Measurements from ENCODE around the gene PHLDA3.
A peak's percentile ranks its signal among the peaks of the same experiment; 100 is the strongest.
"Not testable (repeated sequence)": the region's sequence is repeated elsewhere in the genome, so short reads cannot be mapped to it uniquely, and the experiment has no call there.

Gene PHLDA3

GRCh38 chr1:201485184-201485774, 16.3 kb upstream of the PHLDA3 start:
- DNase-seq = no peak

- DNase-seq = no peak
Measured at GRCh38 chr1:201483373-201483949, 14.5 kb upstream of the PHLDA3 start.

DNA sequence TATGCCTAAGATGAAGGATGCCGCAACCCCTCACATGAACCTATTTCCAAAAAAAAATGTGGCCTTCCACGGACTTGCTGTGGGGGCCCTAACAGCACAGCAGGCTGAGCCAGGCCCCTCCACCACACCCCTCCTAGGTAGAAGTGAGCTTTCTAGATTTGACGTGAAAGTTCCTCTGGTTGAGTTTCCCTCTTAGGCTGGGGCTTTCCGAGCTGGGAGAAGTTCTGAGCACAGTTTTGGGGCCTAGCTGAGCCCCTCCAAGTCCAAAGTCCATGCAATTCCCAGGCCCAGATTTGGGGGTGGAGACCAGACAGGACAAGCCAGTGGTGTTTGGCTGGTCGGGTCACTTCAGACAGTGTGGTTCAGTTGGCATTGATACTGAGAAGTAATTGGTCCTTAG, 13.8 kb upstream of the PHLDA3 start:
- DNase-seq = no peak

DNA sequence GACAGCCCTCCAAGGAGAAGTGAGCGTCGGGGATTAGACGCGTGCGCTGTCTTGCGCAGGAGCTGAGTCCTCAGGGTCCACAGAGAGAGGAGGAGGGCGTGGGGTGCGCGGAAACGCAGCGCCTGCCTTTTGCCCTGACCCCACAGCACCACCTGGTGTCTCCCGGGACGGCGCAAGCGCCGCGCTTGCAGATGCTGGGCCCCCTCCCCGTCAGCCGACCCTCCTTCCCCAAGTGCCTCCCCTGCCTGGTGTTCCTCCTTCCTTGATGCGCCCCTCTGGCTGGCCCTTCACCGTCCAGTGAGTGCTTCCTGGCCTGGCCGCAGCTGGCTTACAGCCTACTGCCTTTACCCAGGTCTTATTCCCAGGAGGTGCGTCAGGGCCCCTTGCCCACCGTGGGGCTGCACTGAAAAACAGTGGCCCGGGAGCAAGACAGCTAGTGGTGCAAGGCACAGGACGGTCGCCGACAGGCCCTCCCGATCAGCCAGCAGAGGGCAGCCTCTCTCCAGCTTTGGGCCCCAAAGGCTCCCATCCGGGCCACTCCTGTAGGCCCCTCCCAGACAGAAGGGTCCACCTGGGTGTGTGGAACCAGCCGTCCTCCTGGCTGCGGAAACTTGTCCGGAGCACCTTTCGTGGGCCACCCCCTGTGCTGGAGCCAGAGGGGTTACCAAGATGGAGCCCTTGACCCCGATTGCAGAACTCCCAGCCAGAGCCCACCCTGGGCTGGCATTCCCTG, 12.9 kb upstream of the PHLDA3 start:
- DNase-seq = peak; percentile 89

DNA sequence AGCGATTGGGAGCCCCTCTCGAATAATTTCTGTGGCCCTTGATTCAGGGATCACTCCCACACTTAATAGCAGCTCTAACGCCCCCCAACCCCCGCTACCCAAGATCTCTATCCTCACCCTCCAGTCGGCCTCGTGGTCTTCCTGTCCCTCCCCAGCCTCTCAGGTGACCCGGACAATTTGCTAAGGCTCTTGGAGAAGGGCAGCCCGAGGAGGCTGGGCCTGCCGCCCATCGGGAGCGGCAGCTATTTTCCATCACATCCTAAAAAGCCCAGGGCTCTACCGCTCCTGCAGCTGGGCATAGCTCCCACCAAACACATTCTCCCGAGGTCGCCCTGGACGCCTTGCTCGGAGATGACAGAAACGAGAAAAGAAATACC, 12.0 kb upstream of the PHLDA3 start:
- peak; percentile 51 for DNase-seq

GRCh38 chr1:201480231-201481003, 11.4 kb upstream of the PHLDA3 start:
- DNase-seq = peak; percentile 92

- no peak for DNase-seq
Measured at GRCh38 chr1:201479201-201479730, 10.3 kb upstream of the PHLDA3 start.

- not testable (repeated sequence) for DNase-seq
Measured at GRCh38 chr1:201478666-201479065, 9.7 kb upstream of the PHLDA3 start.

GRCh38 chr1:201476670-201477344, 7.8 kb upstream of the PHLDA3 start:
- no peak for DNase-seq

- no peak for DNase-seq
Measured at GRCh38 chr1:201475915-201476669, 7.1 kb upstream of the PHLDA3 start.

- DNase-seq = no peak
Measured at GRCh38 chr1:201475130-201475529, 6.1 kb upstream of the PHLDA3 start.

GRCh38 chr1:201473296-201473695, 4.3 kb upstream of the PHLDA3 start:
- no peak for DNase-seq

DNA sequence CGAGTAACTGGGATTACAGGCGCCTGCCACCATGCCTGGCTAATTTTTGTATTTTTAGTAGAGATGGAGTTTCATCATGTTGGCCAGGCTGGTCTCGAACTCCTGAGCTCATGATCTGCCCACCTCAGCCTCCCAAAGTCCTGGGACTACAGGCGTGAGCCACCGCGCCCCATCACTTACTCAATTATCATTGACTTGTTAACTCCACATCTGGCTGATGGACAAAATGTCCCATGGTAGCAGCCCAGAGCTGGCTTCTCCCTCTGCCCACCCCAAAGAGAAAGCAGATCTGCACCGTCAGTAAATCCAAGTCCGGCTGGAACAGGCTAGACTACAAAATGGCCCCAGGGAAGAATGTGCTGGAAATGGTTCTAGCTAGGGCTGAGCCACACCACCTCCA, 3.3 kb upstream of the PHLDA3 start:
- DNase-seq = not testable (repeated sequence)

DNA sequence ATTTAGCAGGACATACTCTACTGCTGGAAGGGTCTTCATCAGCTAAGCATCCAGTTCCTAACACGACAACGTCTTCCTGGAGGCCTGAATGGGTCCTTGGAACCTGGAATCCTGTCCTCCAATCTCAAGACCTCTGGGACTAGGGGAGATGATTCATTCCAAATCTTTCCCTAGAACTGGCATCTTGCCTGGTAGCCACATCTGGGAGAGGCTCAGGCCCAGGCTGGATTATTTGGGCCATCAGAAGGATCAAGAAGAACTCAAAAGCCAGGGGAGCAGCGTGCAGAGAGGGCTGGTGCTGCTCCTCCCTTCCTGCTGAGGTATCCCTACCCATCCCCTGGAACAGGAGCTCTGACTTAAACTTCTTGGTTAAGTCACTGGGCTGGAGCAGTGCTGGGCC, 2.8 kb upstream of the PHLDA3 start:
- DNase-seq = no peak

GRCh38 chr1:201470581-201470980, 1.6 kb upstream of the PHLDA3 start:
- DNase-seq = no peak

DNA sequence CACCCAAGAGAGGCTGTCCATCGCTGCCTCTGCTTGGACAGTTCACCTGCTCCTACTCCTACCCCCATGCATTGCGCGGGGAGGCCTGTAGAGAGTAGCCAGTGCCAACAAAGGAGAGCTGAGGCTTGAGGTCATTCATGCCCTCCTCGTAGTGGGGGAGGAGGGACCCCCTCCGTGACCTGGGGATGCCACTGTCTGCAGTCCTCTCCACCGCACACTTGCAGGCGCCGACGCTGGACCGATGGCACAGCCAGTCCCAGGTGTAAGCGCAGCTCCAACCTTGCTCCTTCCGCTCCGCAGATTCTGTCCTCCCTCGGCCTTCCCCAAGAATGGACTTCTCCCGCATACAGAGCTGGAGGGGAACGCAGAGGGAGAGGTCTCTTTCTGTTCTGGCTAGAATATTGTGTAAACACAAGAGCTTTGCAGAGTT, 672 bp upstream of the PHLDA3 start:
- DNase-seq = no peak

DNA sequence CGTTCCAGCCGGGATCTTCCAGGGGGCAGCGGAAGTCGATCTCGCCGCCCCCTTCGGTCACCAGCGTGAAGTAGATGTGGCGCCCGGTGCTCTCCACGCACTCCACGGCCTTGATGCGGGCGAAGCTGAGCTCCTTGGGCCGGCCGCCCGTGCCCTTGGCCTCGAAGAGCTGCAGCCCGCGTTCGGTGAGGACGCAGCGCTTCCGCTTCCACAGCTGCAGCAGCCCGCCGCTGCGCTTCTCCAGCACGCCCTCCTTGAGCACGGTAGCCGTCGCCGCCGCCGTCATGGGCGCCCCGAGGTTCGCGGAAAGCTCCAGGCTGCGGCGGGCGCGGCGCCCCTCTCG, 516 bp downstream of the PHLDA3 start:
- peak; percentile 70 for DNase-seq

DNA sequence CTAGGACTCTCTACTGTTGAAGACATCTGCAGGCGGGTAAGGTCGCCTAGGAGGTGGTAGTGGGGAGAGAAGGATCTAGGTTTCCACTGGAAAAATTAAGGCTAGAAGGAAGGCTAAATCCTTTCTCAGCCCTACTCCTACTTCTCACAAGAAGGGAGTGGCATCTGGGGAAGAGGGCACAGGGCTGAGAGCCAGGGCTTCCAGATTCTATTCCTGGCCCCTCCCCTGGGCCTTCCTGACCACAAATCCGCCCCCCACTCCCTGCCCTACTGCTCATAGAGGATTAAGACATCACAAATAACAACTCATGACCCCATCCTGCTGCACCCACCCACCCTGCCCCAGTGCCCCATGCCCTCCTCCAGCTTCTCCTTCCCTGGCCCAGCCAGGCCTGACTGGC, 2.5 kb downstream of the PHLDA3 start:
- DNase-seq = no peak

GRCh38 chr1:201465698-201466290, 3.2 kb downstream of the PHLDA3 start:
- DNase-seq = no peak

GRCh38 chr1:201463071-201463552, 5.9 kb downstream of the PHLDA3 start:
- no peak for DNase-seq

- DNase-seq = no peak
Measured at GRCh38 chr1:201461645-201462441, 7.1 kb downstream of the PHLDA3 start.

Data from NCI-H69 (cell line).